GM19043 (cell line): ENCODE measurements around the gene GAGE12C.
"Not testable (repeated sequence)": the region's sequence is repeated elsewhere in the genome, so short reads cannot be mapped to it uniquely, and the experiment has no call there.

Source experiments
- ATAC-seq: cut with Tn5 transposase; IDR thresholded peaks from one replicate; pipeline ENCODE4 v1.9.1; 2021; ENCODE audit warnings: low read depth; ENCODE audit not compliant: unreplicated experiment

Gene GAGE12C

GRCh38 chrX:49531877-49532276 is at the start of gene GAGE12C:
TSS of gene GAGE12C (plus strand) at chrX:49532177. CDS start at chrX:49533332, 1,155 bp downstream.
- ATAC-seq: not testable (repeated sequence)

DNA sequence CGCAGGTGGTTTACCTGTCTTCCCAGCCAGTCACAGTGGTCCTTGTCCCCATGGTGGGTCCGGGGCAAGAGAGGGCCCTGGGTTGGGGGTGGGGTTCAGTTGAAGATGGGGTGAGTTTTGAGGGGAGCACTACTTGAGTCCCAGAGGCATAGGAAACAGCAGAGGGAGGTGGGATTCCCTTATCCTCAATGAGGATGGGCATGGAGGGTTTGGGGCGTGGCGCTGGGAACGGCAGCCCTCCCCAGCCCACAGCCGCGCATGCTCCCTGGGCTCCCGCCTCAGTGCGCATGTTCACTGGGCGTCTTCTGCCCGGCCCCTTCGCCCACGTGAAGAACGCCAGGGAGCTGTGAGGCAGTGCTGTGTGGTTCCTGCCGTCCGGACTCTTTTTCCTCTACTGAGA is 9.5 kb downstream of the GAGE12C start, which contains the start of gene GAGE12D:
GAGE12D (plus strand) TSS at position 301 of the 400 bp plus-strand sequence. CDS start 1,155 bp downstream, outside the sequence.
- ATAC-seq: not testable (repeated sequence)

- not testable (repeated sequence) for ATAC-seq
Observed at GRCh38 chrX:49550989-49551388, 19.0 kb downstream of the GAGE12C start, which contains the start of gene GAGE12E. TSS of gene GAGE12E (plus strand) at chrX:49551289. CDS start at chrX:49552444, 1,155 bp downstream.

DNA sequence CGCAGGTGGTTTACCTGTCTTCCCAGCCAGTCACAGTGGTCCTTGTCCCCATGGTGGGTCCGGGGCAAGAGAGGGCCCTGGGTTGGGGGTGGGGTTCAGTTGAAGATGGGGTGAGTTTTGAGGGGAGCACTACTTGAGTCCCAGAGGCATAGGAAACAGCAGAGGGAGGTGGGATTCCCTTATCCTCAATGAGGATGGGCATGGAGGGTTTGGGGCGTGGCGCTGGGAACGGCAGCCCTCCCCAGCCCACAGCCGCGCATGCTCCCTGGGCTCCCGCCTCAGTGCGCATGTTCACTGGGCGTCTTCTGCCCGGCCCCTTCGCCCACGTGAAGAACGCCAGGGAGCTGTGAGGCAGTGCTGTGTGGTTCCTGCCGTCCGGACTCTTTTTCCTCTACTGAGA is 28.6 kb downstream of the GAGE12C start, which contains the start of gene GAGE12F:
GAGE12F (plus strand) TSS at position 301 of the 400 bp plus-strand sequence. CDS start 1,155 bp downstream, outside the sequence.
- ATAC-seq: not testable (repeated sequence)

DNA sequence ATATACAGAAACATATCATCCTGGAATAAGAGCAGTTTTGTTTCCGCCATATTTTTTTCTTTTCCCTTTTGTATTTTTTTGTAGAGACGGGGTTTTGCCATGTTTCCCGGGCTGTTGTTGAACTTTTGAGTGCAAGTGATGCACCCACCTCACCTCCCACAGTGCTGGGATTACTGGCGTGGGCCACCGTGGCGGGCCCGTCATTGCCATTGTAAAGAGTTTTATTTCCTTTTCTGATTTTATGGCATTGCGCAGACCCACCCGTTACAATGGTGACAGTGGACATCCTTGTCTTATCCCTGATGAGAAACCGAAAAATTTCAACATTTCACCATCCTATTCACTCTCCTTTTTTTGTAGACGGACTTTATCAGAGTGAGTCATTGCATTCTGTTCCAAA is 36.8 kb downstream of the GAGE12C start:
- not testable (repeated sequence) for ATAC-seq

GRCh38 chrX:49569152-49569551 is 37.2 kb downstream of the GAGE12C start:
- not testable (repeated sequence) for ATAC-seq

GRCh38 chrX:49570100-49570499 is 38.1 kb downstream of the GAGE12C start, which contains the start of gene GAGE12G:
TSS of gene GAGE12G (plus strand) at chrX:49570400. CDS start at chrX:49571555, 1,155 bp downstream.
- not testable (repeated sequence) for ATAC-seq

DNA sequence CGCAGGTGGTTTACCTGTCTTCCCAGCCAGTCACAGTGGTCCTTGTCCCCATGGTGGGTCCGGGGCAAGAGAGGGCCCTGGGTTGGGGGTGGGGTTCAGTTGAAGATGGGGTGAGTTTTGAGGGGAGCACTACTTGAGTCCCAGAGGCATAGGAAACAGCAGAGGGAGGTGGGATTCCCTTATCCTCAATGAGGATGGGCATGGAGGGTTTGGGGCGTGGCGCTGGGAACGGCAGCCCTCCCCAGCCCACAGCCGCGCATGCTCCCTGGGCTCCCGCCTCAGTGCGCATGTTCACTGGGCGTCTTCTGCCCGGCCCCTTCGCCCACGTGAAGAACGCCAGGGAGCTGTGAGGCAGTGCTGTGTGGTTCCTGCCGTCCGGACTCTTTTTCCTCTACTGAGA is 47.7 kb downstream of the GAGE12C start, which contains the start of gene GAGE12H:
GAGE12H (plus strand) TSS at position 301 of the 400 bp plus-strand sequence. CDS start 1,155 bp downstream, outside the sequence.
- ATAC-seq: not testable (repeated sequence)
